ENCODE data around the gene MVB12A. TPM values are rescaled to one million over a fixed set of nuclear protein-coding genes. Genes with fewer than 3 reads are reported as not detected.

Gene MVB12A
- total RNA-seq, 1 donor from 2014 or later, result 23.3 TPM

GRCh38 chr19:17418710-17419109 is 1.1 kb upstream of the MVB12A start:
- H3K36me3 Mint-ChIP-seq (ENCODE audit: low read depth), result peaks cover 31% of the 10 kb centered on the region
- intact Hi-C loops (cut with micrococcal nuclease), result loop anchor here (1.0 to 2.0 kb wide), 5 partner anchors 13 to 109 kb away; partner anchors contain the start of genes BST2, DDA1, GTPBP3 and SLC27A1
- TF ChIP-seq CTCF (IDR thresholded peaks at IDR 0.05), result no peak

GRCh38 chr19:17419154-17419620 is 660 bp upstream of the MVB12A start:
- TF ChIP-seq CTCF (IDR thresholded peaks at IDR 0.05), result no peak
- Mint-ChIP-seq H3K36me3 (ENCODE audit: low read depth) (peaks cover 29% of the 10 kb centered on the region), H3K27me3 (no peaks in the 10 kb centered on the region), H3K4me3 (peak overlapping the region; percentile 95), H3K4me1 (peaks cover 16% of the 10 kb centered on the region), H3K9me3 (no peaks in the 10 kb centered on the region), H3K27ac (peak overlapping the region; percentile 93)
- intact Hi-C loops (cut with micrococcal nuclease), result loop anchor here (1.0 to 2.0 kb wide), 5 partner anchors 14 to 110 kb away; partner anchors contain the start of genes BST2, DDA1, GTPBP3 and SLC27A1
- POLR2A ChIA-PET, result interaction anchor here (0.5 to 2.9 kb wide), 19 partner anchors 8 to 751 kb away, joined by 3 to 60 read pairs (median 4); partner anchors contain the start of genes ANO8, BST2, JAK3 and MRPL34
- DNase-seq (no peak), ATAC-seq (ENCODE audit: low read depth) (no peak)
- CTCF ChIA-PET, result interaction anchor here (0.7 to 1.6 kb wide), 4 partner anchors 14 to 437 kb away, joined by 3 to 5 read pairs (median 3); partner anchors contain the start of genes BST2 and DDA1

More at GRCh38 chr19:17418710-17419109, 1.1 kb upstream of the MVB12A start:
- ChIA-PET POLR2A (interaction anchor here (0.6 to 2.9 kb wide), 6 partner anchors 12 to 442 kb away, joined by 3 to 60 read pairs (median 8); partner anchors contain the start of genes ANO8, BST2, MRPL34 and OCEL1), CTCF (interaction anchor here (1.0 kb wide), 1 partner anchor 438 kb away, joined by 3 read pairs; no protein-coding TSS in a partner anchor)
- no peaks in the 10 kb centered on the region for H3K27me3 Mint-ChIP-seq
- H3K4me3 Mint-ChIP-seq, result peak overlapping the region; percentile 95
- no peaks in the 10 kb centered on the region for H3K9me3 Mint-ChIP-seq
- ATAC-seq (ENCODE audit: low read depth), result no peak
- no peak for DNase-seq
- H3K27ac Mint-ChIP-seq, result peak overlapping the region; percentile 12
- H3K4me1 Mint-ChIP-seq, result peaks cover 16% of the 10 kb centered on the region

GRCh38 chr19:17420475-17420924 is 653 bp downstream of the MVB12A start:
- no peak for ATAC-seq (ENCODE audit: low read depth)
- ChIA-PET POLR2A (interaction anchor here (0.6 to 2.9 kb wide), 7 partner anchors 10 to 440 kb away, joined by 3 to 60 read pairs (median 5); partner anchors contain the start of genes BST2, MRPL34 and RPL18A), CTCF (interaction anchor here (1.6 kb wide), 1 partner anchor 15 kb away, joined by 5 read pairs; the partner anchor contains the start of gene BST2)
- Mint-ChIP-seq H3K27ac (peak overlapping the region; percentile 68), H3K4me1 (peaks cover 16% of the 10 kb centered on the region), H3K9me3 (no peaks in the 10 kb centered on the region), H3K36me3 (ENCODE audit: low read depth) (peaks cover 20% of the 10 kb centered on the region), H3K4me3 (peak overlapping the region; percentile 95), H3K27me3 (no peaks in the 10 kb centered on the region)
- peak; percentile 36 for DNase-seq
- no peak for TF ChIP-seq CTCF (IDR thresholded peaks at IDR 0.05)
- intact Hi-C loops (cut with micrococcal nuclease), result loop anchor here (1.0 kb wide), 1 partner anchor 74 kb away; no protein-coding TSS in a partner anchor

DNA sequence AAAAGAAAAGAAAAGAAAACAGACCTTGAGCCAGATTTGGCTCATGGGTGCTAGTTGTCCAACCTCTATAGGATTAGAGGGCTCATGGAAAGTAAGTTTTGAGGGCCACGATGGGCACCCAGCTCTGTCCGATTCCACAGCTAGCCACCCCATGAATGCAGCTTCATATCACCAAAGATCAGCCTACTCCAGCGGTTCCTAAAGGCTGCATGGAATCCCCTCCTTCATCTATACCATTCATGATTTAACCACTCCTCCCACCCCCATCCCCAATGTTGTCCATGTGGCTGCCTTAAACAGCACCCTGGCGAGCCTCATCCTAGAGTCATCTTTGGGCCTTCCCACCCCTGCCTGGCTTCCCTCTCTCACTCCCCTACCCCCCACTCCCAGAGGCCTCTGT is 2.1 kb downstream of the MVB12A start:
- ATAC-seq (ENCODE audit: low read depth) (no peak), DNase-seq (no peak)
- ChIA-PET POLR2A (interaction anchor here (0.6 kb wide), 1 partner anchor 17 kb away, joined by 4 read pairs; the partner anchor contains the start of gene BST2), CTCF (no interaction called here)
- Mint-ChIP-seq H3K9me3 (no peaks in the 10 kb centered on the region), H3K27ac (no peak overlapping the region), H3K36me3 (ENCODE audit: low read depth) (peaks cover 12% of the 10 kb centered on the region), H3K4me3 (no peak overlapping the region), H3K27me3 (no peaks in the 10 kb centered on the region), H3K4me1 (peaks cover 16% of the 10 kb centered on the region)
- intact Hi-C loops (cut with micrococcal nuclease), result no loop called here
- no peak for TF ChIP-seq CTCF (IDR thresholded peaks at IDR 0.05)
